Measurements from ENCODE around the gene ZNF594.
"Not testable (repeated sequence)": the region's sequence is repeated elsewhere in the genome, so short reads cannot be mapped to it uniquely, and the experiment has no call there.

- TF ChIP-seq, protein P1, sequence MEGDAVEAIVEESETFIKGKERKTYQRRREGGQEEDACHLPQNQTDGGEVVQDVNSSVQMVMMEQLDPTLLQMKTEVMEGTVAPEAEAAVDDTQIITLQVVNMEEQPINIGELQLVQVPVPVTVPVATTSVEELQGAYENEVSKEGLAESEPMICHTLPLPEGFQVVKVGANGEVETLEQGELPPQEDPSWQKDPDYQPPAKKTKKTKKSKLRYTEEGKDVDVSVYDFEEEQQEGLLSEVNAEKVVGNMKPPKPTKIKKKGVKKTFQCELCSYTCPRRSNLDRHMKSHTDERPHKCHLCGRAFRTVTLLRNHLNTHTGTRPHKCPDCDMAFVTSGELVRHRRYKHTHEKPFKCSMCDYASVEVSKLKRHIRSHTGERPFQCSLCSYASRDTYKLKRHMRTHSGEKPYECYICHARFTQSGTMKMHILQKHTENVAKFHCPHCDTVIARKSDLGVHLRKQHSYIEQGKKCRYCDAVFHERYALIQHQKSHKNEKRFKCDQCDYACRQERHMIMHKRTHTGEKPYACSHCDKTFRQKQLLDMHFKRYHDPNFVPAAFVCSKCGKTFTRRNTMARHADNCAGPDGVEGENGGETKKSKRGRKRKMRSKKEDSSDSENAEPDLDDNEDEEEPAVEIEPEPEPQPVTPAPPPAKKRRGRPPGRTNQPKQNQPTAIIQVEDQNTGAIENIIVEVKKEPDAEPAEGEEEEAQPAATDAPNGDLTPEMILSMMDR (IDR thresholded peaks at IDR 0.05; ENCODE audit: low read length), result not testable (repeated sequence)
- TF ChIP-seq EZH2 (IDR thresholded peaks at IDR 0.05; ENCODE audit: borderline replicate concordance, low read length), result not testable (repeated sequence)
Observed at GRCh38 chr17:5136580-5137412, 54.9 kb downstream of the ZNF594 start.
